ENCODE results near the gene SAFB2.
A peak's percentile ranks its signal among the peaks of the same experiment; 100 is the strongest.

The SAFB2 gene

DNA sequence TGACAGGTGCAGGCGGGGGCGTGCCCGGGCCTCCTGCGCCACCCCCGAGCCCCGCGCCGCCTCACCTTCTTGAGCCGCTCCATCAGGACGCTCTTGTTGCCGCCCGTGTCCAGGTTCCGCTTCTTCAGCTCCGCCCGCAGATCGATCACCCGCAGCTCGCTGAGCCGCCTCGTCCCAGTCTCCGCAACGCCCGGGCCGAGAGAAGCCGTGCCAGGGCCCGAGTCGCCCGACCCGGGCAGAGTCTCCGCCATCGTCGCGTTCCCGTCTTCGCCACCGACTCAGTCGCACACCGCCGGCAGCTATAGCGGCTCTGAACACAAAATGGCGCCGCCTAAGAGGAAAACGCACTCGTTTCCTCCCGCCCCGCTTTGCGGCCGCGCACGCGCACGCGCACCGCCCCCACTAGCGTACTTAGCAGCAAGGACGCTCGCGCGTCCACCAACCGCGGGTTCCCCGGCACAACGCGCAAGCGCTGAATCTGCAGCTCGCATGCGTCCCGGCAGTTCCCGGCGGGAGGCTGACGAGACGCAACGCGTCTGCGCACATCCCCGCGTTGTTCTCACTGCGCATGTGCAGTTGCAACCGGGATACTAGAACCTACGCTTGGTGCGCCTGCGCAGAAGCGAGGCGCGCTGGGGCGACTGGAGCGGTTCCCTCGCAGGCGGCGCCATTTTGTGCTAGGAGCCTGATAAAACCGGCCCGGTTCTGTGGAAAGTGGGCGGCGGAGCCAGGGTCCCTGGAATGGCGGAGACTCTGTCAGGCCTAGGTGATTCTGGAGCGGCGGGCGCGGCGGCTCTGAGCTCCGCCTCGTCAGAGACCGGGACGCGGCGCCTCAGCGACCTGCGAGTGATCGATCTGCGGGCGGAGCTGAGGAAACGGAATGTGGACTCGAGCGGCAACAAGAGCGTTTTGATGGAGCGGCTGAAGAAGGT is at the start of gene SAFB2, which contains the start of gene SAFB:
Gene SAFB2, minus strand, starts transcription at position 312 of the 932 bp plus-strand sequence. Its CDS starts 61 bp downstream, at position 251.
Gene SAFB, plus strand, starts transcription at position 619 of the 932 bp plus-strand sequence. Its CDS starts 123 bp downstream, at position 742.
- peak; percentile 99 for DNase-seq (ENCODE audit: low spot score)
- TF ChIP-seq, protein P1, sequence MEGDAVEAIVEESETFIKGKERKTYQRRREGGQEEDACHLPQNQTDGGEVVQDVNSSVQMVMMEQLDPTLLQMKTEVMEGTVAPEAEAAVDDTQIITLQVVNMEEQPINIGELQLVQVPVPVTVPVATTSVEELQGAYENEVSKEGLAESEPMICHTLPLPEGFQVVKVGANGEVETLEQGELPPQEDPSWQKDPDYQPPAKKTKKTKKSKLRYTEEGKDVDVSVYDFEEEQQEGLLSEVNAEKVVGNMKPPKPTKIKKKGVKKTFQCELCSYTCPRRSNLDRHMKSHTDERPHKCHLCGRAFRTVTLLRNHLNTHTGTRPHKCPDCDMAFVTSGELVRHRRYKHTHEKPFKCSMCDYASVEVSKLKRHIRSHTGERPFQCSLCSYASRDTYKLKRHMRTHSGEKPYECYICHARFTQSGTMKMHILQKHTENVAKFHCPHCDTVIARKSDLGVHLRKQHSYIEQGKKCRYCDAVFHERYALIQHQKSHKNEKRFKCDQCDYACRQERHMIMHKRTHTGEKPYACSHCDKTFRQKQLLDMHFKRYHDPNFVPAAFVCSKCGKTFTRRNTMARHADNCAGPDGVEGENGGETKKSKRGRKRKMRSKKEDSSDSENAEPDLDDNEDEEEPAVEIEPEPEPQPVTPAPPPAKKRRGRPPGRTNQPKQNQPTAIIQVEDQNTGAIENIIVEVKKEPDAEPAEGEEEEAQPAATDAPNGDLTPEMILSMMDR (IDR thresholded peaks at IDR 0.05; ENCODE audit: extremely low read depth, missing control alignments): no peak

DNA sequence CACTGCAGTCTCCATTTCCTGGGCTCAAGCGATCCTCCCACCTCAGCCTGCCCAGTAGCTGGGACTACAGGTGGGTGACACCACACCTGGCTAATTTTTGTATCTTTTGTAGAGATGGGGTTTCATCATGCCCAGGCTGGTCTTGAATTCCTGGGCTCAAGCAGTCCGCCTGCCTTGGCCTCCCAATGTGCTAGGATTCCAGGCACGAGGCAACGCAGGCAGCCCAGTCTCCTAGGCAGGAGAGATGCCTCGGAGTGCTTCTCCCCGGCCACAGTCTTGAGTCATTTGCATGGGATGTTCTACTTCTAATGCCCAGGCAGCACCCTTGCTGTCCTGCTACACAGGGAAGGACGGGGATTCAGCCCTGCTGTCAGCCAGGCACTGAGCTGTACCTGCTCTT is 49.0 kb upstream of the SAFB2 start:
- no peak for DNase-seq (ENCODE audit: low spot score)
- TF ChIP-seq, protein P1 (IDR thresholded peaks at IDR 0.05; ENCODE audit: extremely low read depth, missing control alignments): no peak

DNA sequence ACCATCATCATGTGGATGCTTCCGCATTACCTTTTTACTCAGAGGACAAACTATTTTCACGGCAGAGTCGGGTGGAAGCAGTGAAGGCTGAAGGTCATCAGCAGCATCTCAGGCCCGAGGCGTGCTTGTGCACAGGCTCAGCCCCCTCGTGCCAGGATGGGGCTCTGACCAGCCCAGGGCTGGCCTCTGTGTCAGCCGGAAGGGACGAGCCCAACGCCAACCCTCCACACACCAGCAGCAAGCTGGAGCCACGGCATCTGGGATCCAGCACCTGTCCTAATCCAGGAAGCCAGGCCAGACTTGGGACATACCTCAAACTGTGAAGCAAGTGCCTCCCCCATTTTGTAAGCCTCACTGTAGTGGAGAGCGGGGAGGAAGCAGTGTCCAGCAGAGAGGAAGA is 46.6 kb upstream of the SAFB2 start:
- DNase-seq (ENCODE audit: low spot score): no peak
- TF ChIP-seq, protein P1 (IDR thresholded peaks at IDR 0.05; ENCODE audit: extremely low read depth, missing control alignments): no peak

DNA sequence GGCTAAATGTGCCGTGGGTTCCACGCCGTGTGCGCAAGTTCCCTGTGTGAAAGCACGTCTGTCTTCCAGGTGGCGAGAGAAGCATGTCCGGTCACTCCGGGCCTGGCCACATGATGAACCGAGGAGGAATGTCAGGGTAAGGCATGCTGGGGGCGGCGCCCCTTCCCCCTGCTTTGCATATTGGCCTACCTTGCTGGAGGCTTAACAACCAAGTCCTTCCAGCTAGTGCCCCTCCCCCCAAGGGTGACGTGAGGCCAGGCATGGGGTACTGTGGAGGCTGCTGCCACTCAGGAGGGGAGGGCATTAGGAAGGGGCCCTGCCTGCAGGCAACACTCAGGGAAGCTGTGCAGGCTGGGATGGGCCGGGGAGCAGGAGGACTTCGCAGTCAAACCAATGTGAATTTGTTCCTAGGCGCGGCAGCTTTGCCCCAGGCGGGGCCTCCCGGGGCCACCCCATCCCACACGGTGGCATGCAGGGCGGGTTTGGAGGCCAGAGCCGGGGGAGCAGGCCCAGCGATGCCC is 45.2 kb upstream of the SAFB2 start:
- no peak for DNase-seq (ENCODE audit: low spot score)
- TF ChIP-seq, protein P1 (IDR thresholded peaks at IDR 0.05; ENCODE audit: extremely low read depth, missing control alignments): no peak

DNA sequence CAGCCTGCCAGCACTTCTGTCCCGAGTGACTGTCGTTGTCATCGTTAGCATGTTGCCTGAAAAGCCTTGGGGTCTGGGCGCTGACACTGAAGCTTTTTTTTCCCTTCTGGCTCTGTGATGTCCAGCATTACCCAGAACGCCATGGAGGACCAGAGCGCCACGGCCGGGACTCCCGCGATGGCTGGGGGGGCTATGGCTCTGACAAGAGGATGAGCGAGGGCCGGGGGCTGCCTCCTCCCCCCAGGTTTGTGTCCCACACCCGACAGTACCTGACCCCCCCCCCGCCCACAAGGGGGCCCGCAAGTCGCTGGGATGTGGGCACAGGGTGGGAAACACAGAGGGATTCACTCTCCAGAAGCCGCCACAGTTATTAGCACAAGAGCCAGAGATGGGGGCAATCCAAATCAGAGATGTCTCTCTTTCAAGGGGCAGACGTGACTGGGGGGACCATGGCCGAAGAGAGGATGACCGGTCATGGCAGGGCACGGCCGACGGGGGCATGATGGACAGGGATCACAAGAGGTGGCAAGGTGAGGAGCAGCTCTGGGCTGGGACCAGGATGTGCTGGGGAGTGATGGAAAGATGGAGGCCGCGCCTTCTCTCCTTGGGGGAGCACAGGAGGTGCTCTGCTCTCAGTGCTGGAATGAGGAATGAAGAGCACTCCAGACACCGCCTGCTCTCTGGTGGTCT is 44.5 kb upstream of the SAFB2 start:
- TF ChIP-seq, protein P1 (IDR thresholded peaks at IDR 0.05; ENCODE audit: extremely low read depth, missing control alignments): no peak
- no peak for DNase-seq (ENCODE audit: low spot score)

DNA sequence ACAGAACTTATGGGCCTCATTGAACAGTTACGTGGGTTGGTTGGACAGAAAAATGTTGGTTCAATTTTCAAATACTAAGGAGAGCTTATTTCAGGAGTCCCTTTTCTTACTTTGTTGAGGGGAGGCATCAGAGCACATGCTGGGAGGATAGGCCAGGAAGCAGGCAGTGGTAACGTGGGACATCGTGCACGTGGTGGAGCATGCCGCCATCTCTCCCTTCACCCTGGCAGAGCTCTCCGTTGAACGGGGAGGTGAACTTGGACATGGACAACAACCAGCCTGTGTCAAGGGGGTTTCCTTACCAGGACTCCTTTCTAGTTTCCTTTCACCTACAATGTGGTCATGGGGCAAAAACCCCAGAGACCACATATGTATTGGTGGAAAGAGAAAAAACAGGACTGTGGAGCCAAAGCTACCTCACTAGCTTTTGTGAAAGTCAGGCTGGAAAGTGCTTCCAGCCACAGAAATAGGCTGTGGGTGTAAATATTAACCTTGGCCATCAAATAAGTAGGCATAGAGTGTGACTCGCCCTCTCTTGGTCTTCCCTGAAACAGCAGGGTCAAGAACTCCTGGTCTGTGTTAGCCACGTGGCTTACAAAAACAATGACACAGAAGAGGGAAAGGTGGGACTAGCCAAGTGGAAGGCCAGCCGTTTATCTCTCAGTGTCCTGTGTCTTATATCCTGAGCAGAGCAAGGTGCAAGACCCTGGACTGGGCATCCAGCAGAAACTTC is 43.4 kb upstream of the SAFB2 start:
- no peak for DNase-seq (ENCODE audit: low spot score)
- TF ChIP-seq, protein P1 (IDR thresholded peaks at IDR 0.05; ENCODE audit: extremely low read depth, missing control alignments): no peak

Data from GM20000 (cell line).